Left ventricle myocardium superior (tissue), 1 donor: ENCODE results near the gene MPIG6B. TPM values are rescaled to one million over a fixed set of nuclear protein-coding genes. Genes with fewer than 3 reads are reported as not detected.

Experiments
- ATAC-seq: fragments of 200-7000 bp; cut with Tn5 transposase; one replicate; pipeline ENCODE4 v1.9.1; 2020; ENCODE audit warnings: mild to moderate bottlenecking, moderate library complexity
- DNase-seq: peaks from one replicate; pipeline ENCODE4 v3.0.0-alpha.2; 2020
- intact Hi-C: fragments of 100-400 bp; cut with micrococcal nuclease; formaldehyde crosslinking; loops from one replicate; pipeline ENCODE4 v1.11.0; 2022
- microRNA-seq: library from miRNA; unstranded; fragments of <30 nt; microRNA quantifications from one replicate; pipeline ENCODE4 v1.2.0, GENCODE V29; 2020; ENCODE audit warnings: borderline number of aligned reads
- total RNA-seq: library from RNA; stranded (reverse); fragmentation: NEBNext Ultra II Directional; extraction: Animal tissue kit (Norgen Biotek cat#: 25700); gene quantifications from one replicate; pipeline ENCODE4 v1.2.1, GENCODE V29; 2021
- donor health status: DM: no; HTN: yes; CAD: no; lungs with severe emphysema.

Gene MPIG6B
- total RNA-seq, 1 donor from 2014 or later: 0.52 TPM

GRCh38 chr6:31762356-31762755 lies 39.2 kb downstream of the MPIG6B start, which contains the start of gene SAPCD1:
Gene SAPCD1 (plus strand): TSS chr6:31762656. CDS start chr6:31763055, 399 bp downstream.
- intact Hi-C loops: no loop called here
- ATAC-seq (no peak), DNase-seq (no peak)

- intact Hi-C loops: no loop called here
- DNase-seq (no peak), ATAC-seq (no peak)
These were observed 39.9 kb downstream of the MPIG6B start for GRCh38 chr6:31762878-31763618.

DNA sequence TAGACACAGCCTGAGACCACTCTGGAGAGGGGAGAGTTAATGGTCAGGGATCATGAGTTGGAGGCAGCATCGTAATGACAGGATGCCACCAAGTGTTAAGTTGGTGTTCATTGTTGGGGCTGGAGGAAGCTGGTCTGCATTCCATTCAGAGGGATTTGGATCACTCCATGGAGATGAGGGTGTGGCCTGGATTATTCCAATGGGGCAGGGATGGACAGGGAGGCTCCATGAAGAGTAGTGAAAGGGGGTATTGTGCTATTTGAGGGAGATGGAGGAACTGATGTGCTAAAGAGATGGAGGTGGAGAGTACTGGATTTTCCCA lies 40.4 kb downstream of the MPIG6B start:
- intact Hi-C loops: no loop called here
- DNase-seq: no peak
- peak; percentile 39 for ATAC-seq

GRCh38 chr6:31764198-31764597 lies 41.0 kb downstream of the MPIG6B start:
- ATAC-seq: no peak
- DNase-seq: no peak
- intact Hi-C loops: no loop called here

DNA sequence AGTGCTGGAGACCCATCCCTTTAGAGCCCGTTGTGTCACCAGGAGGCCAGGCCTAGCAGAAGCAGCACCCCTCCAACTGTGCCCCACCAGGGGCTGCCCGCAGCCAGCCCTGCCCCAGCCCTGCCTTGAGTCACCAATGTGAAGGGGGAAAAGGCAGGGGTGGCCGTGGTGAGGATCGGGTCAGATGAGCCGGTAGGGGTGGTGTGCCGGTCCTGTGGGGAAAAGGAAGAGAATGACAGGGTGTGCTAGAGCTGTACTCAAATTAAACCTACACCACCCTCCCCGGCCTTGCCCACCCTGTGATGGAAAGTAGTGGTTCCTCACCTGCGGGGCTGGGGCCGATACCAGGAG lies 42.4 kb downstream of the MPIG6B start:
- intact Hi-C loops: no loop called here
- DNase-seq (no peak), ATAC-seq (no peak)

- DNase-seq (peak; percentile 55), ATAC-seq (peak; percentile 58)
- intact Hi-C loops: no loop called here
These were observed 43.0 kb downstream of the MPIG6B start for GRCh38 chr6:31765910-31766794.

DNA sequence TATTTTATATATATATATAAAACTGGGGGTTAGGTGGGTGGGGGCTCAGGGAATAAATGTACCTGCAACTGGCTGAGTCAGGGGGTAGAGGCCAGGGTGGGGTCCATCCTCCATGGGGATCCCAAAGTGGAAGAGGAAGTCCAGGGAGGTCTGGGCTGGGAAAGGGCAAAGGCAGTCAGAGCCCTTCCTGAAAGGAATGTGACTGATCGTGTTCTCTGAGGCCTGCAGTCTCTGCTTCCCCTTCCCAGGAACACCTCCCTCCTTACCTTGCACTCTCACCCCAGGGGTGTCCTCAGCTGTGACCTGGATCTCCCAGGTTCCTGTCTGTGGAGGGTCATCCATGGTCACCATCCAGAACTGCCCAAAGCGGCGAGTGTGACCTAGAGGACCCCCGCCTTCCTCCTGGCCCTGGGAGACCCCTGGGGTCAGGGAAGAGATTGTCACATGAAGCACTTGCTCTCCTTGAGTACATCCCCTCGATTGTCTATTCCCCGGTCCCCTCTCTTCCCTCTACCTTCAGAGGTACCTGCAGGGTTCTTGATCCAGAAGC lies 44.0 kb downstream of the MPIG6B start:
- DNase-seq (no peak), ATAC-seq (no peak)
- intact Hi-C loops: no loop called here

DNA sequence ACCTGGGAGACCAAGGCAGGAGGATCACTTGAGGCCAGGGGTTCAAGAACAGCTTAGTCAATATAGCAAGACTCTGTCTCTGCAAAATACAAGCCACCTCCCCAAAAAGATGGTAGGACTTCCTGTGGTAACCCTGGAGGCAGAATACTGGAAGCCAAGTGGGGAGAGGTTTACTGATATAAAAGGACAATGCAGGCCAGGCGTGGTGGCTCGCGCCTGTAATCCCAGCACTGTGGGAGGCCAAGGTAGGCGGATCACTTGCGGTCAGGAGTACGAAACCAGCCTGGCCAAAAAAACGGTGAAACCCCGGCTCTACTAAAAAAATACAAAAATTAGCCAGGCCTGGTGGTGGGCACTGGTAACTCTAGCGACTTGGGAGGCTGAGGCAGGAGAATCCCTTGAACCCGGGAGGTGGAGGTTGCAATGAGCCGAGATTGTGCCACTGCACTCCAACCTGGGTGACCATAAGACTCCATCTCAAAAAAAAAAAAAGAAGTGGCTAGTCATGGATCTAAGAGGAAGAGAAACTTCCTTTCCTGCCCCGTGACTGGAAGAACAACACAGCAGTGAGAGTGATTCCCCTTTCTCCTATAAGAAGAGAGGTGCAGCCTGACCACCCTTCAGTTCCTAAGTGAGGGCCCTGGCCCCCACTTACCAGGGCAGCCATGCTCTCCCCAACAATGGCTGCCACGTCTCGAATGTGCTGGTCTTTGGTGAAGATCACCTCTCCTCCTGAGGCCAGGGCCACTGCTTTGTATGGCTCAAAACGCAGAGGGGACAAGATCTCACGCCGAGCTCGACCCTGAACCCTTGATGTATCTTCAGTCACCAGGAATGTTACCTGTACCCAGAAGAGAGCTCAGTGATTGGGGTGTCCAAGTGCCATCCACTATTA lies 45.4 kb downstream of the MPIG6B start:
- intact Hi-C loops: no loop called here

GRCh38 chr6:31769684-31770371 lies 46.7 kb downstream of the MPIG6B start:
- peak; percentile 65 for ATAC-seq
- intact Hi-C loops: no loop called here
- DNase-seq: peak; percentile 78

More for the DNA sequence above, 45.4 kb downstream of the MPIG6B start:
- no peak for DNase-seq
- peak; percentile 25 for ATAC-seq

DNA sequence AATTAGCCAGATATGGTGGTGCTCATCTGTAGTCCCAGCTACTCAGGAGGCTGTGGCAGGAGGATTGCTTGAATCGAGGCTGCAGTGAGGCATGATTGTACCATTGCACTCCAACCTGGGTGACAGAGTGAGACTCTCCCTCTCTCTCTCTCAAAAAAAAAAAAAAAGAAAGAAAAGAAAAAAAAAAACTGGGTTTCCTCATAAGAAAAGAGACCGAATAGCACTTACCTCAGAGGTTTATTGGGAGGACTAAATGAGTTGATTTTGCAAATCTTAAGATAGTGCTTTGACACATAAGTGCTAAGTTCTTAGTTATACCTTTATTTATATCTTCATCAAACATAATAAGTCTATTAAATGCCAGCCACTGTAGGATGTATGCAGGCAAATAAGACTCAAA lies 47.7 kb downstream of the MPIG6B start:
- DNase-seq: no peak
- intact Hi-C loops: no loop called here
- no peak for ATAC-seq

DNA sequence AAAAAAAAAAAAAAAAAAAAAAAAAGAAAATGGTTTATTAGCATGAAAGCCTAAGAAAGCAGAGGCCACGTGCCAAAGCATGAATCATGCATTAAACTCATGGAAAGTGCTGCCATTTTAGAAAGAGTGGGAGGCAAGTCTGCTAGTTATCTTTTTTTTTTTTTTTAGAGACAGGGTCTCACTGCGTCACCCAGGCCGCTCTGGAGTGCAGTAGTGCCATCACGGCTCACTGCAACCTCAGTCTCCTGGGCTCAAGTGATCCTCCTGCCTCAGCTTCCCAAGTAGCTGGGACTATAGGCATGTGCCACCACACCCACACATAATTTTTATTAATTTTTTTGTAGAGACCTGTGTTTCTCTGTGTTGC lies 48.8 kb downstream of the MPIG6B start:
- DNase-seq (no peak), ATAC-seq (no peak)
- intact Hi-C loops: no loop called here

DNA sequence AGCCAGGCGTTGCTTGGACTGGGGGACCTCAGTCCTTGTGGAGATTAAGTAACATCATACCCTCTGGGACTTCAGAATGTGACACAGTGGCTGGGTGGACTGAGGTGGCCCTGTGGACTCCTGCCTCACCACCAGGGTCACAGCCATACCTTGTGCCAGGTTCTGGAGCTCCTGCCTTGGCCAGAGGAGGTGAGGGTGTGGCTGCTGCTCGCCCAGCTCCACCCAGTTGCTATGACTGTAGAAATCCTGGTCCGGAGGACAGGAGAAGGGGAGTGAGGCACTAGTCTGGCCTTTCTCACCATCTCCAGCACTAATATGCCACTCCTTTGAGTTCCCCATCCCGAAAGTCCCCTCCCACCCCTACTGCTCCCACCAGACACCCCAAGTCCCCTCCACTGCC lies 52.0 kb downstream of the MPIG6B start:
- intact Hi-C loops: no loop called here
- DNase-seq (no peak), ATAC-seq (no peak)

- intact Hi-C loops: no loop called here
- no peak for DNase-seq
- no peak for ATAC-seq
These were observed 52.7 kb downstream of the MPIG6B start for GRCh38 chr6:31775633-31776484.

Small RNA genes within 50 kb of the gene (microRNA-seq; reads per million reads assigned to microRNA genes)
- gene MIR4646: not detected

Other genes starting within 250 kb of the MPIG6B start
- 1.7 TPM for gene MICB, start 225.2 kb upstream of the MPIG6B start, total RNA-seq
- gene MCCD1, start 194.4 kb upstream of the MPIG6B start, total RNA-seq: not detected
- gene DDX39B, start 181.4 kb upstream of the MPIG6B start, total RNA-seq: 176 TPM
- 2.1 TPM for gene ATP6V1G2, start 176.8 kb upstream of the MPIG6B start, total RNA-seq
- 12.7 TPM for gene NFKBIL1, start 175.8 kb upstream of the MPIG6B start, total RNA-seq
- not detected for gene LTA, start 151.1 kb upstream of the MPIG6B start, total RNA-seq
- 0.35 TPM for gene TNF, start 147.8 kb upstream of the MPIG6B start, total RNA-seq
- 0.40 TPM for gene LTB, start 140.9 kb upstream of the MPIG6B start, total RNA-seq
- 6.9 TPM for gene LST1, start 137.1 kb upstream of the MPIG6B start, total RNA-seq
- not detected for gene NCR3, start 130.4 kb upstream of the MPIG6B start, total RNA-seq
- 15.5 TPM for gene AIF1, start 108.1 kb upstream of the MPIG6B start, total RNA-seq
- 76.9 TPM for gene PRRC2A, start 102.7 kb upstream of the MPIG6B start, total RNA-seq
- 283 TPM for gene BAG6, start 70.7 kb upstream of the MPIG6B start, total RNA-seq
- 2.4 TPM for gene APOM, start 67.5 kb upstream of the MPIG6B start, total RNA-seq
- 18.6 TPM for gene C6orf47, start 62.6 kb upstream of the MPIG6B start, total RNA-seq
- 19.2 TPM for gene GPANK1, start 58.4 kb upstream of the MPIG6B start, total RNA-seq
- gene CSNK2B, start 57.3 kb upstream of the MPIG6B start, total RNA-seq: 111 TPM
- gene LY6G5B, start 53.4 kb upstream of the MPIG6B start, total RNA-seq: 3.9 TPM
- 1.8 TPM for gene LY6G5C, start 42.3 kb upstream of the MPIG6B start, total RNA-seq
- 29.0 TPM for gene ABHD16A, start 20.0 kb upstream of the MPIG6B start, total RNA-seq
- not detected for gene LY6G6F, start 16.5 kb upstream of the MPIG6B start, total RNA-seq
- gene LY6G6D, start 8.0 kb upstream of the MPIG6B start, total RNA-seq: not detected
- gene LY6G6C, start 1.6 kb upstream of the MPIG6B start, total RNA-seq: not detected
- gene DDAH2, start 5.9 kb downstream of the MPIG6B start, total RNA-seq: 27.6 TPM
- 77.4 TPM for gene CLIC1, start 13.2 kb downstream of the MPIG6B start, total RNA-seq
- 1.3 TPM for gene MSH5, start 16.6 kb downstream of the MPIG6B start, total RNA-seq
- 0.47 TPM for gene SAPCD1, start 39.3 kb downstream of the MPIG6B start, total RNA-seq
- gene VWA7, start 54.0 kb downstream of the MPIG6B start, total RNA-seq: 12.8 TPM
- 22.5 TPM for gene VARS1, start 72.4 kb downstream of the MPIG6B start, total RNA-seq
- 20.1 TPM for gene LSM2, start 83.6 kb downstream of the MPIG6B start, total RNA-seq
- 2.0 TPM for gene HSPA1L, start 91.9 kb downstream of the MPIG6B start, total RNA-seq
- gene HSPA1A, start 92.2 kb downstream of the MPIG6B start, total RNA-seq: 341 TPM
- gene HSPA1B, start 104.4 kb downstream of the MPIG6B start, total RNA-seq: 233 TPM
- gene NEU1, start 139.4 kb downstream of the MPIG6B start, total RNA-seq: 24.9 TPM
- not detected for gene SLC44A4, start 155.6 kb downstream of the MPIG6B start, total RNA-seq
- gene EHMT2, start 174.3 kb downstream of the MPIG6B start, total RNA-seq: 17.1 TPM
- 3.3 TPM for gene ZBTB12, start 178.7 kb downstream of the MPIG6B start, total RNA-seq
- 5.8 TPM for gene C2, start 204.3 kb downstream of the MPIG6B start, total RNA-seq
- 39.6 TPM for gene CFB, start 222.7 kb downstream of the MPIG6B start, total RNA-seq
- gene NELFE, start 235.6 kb downstream of the MPIG6B start, total RNA-seq: 42.0 TPM
- gene SKIC2, start 235.8 kb downstream of the MPIG6B start, total RNA-seq: 31.5 TPM
- 11.5 TPM for gene DXO, start 248.8 kb downstream of the MPIG6B start, total RNA-seq